Thyroid gland (tissue), 4 donors: ENCODE measurements around the gene GPC6.

ENCODE experiments used
- CTCF ChIP-seq, 6 experiments: fragments of 200-600 bp in 3 of 6; fragments of 450-650 bp in 3 of 6; sonication (generic) in 3 of 6; IDR thresholded peaks; one replicate each; pipeline ENCODE4 v1.5.1; 2016 to 2019; ENCODE audit warnings: antibody characterized with exemption in 6 of 6, mild to moderate bottlenecking in 2 of 6, inconsistent platforms in 1 of 6, moderate library complexity in 1 of 6
- POLR2A ChIP-seq, 2 donors: fragments of 450-650 bp; IDR thresholded peaks; one replicate each; pipeline ENCODE4 v1.6.1; 2017; ENCODE audit warnings: antibody characterized with exemption in 2 of 2, mild to moderate bottlenecking in 2 of 2, moderate library complexity in 1 of 2

GRCh38 chr13:94172416-94172815 lies 945.8 kb downstream of the GPC6 start:
- TF ChIP-seq CTCF (IDR thresholded peaks at IDR 0.05) (no peak), POLR2A (IDR thresholded peaks at IDR 0.05) (no peak)
